SK-N-SH (cell line): Measurements from ENCODE around the gene GPRC5C.

ENCODE experiments used
- CHD2 ChIP-seq: fragments of 150-350 bp; IDR thresholded peaks from 2 replicates; pipeline ENCODE4 v1.6.1; 2018; ENCODE audit warnings: low read length; ENCODE audit not compliant: partially characterized antibody
- EZH2phosphoT487 ChIP-seq: fragments of 200-600 bp; sonication (generic); IDR thresholded peaks from 2 replicates; pipeline ENCODE4 v1.6.1; 2017; ENCODE audit warnings: low read depth, mixed run types, mild to moderate bottlenecking, antibody characterized with exemption, moderate library complexity, borderline replicate concordance
- JUND ChIP-seq: IDR thresholded peaks from 2 replicates; pipeline ENCODE4 v1.4.0; 2012
- MXI1 ChIP-seq: IDR thresholded peaks from 2 replicates; pipeline ENCODE4 v1.6.1; 2012; ENCODE audit warnings: mild to moderate bottlenecking, low read depth, low read length, improper control_type of control experiment
- POLR2AphosphoS5 ChIP-seq: IDR thresholded peaks from 2 replicates; pipeline ENCODE4 v1.6.1; 2012; ENCODE audit warnings: low read depth, low read length
- RCOR1 ChIP-seq: fragments of 150-350 bp; IDR thresholded peaks from 2 replicates; pipeline ENCODE4 v1.6.1; 2017; ENCODE audit warnings: antibody characterized with exemption, low read length
- TAF1 ChIP-seq: IDR thresholded peaks from 2 replicates; pipeline ENCODE4 v1.6.1; 2012; ENCODE audit warnings: low read depth, mild to moderate bottlenecking, low read length, moderate library complexity, borderline replicate concordance
- TEAD4 ChIP-seq: IDR thresholded peaks from 2 replicates; pipeline ENCODE4 v1.4.0; 2012; ENCODE audit warnings: mild to moderate bottlenecking, borderline replicate concordance; ENCODE audit not compliant: insufficient read depth
- USF1 ChIP-seq: IDR thresholded peaks from 2 replicates; pipeline ENCODE4 v1.4.0; 2012; ENCODE audit warnings: low read depth, borderline replicate concordance
- USF2 ChIP-seq: fragments of 150-350 bp; IDR thresholded peaks from 2 replicates; pipeline ENCODE4 v1.6.1; 2017; ENCODE audit warnings: antibody characterized with exemption, low read length, low read depth, borderline replicate concordance
- YY1 ChIP-seq: IDR thresholded peaks from 2 replicates; pipeline ENCODE4 v1.4.0; 2012; ENCODE audit warnings: low read depth, mild to moderate bottlenecking
- TF ChIP-seq, protein P1 (sequence below): IDR thresholded peaks from 2 replicates; pipeline ENCODE4; 2012
- TF ChIP-seq, protein P2 (sequence below): fragments of 200-600 bp; sonication (generic); IDR thresholded peaks from 2 replicates; pipeline ENCODE4 v1.6.1; 2017; ENCODE audit warnings: antibody characterized with exemption, mild to moderate bottlenecking, moderate library complexity

DNA sequence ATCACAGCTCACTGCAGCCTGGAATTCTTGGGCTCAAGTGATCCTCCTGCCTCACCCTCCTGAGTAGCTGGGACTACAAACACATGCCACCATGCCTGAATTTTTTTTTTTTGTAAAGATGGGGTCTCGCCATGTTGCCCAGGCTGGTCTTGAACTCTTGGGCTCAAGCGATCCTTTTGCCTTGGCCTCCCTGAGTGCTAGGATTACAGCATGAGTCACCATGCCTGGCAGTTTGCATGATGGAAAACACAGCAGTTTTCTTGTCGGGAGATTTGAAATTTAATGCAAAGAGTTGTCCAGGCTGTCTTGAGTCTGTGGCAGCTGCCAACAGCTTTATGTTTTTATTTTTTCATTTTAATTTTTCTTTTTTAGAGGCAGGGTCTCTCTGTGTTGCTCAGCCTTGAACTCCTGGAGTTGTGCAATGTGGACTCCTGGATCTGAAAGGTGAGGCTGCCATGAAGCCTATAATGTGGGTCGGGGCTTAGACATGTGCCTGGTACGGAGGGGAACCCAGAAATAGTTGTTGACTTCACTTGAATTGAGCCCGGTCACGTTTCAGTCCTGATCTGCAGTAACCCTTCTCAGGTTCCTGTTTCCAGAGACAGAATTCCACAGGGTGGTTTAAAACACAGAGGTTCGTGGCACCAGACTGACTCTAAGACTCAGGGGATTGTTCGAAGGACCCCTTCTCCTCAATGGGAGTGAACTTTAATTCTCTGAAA lies 53.3 kb downstream of the GPRC5C start:
- TF ChIP-seq, protein P1, sequence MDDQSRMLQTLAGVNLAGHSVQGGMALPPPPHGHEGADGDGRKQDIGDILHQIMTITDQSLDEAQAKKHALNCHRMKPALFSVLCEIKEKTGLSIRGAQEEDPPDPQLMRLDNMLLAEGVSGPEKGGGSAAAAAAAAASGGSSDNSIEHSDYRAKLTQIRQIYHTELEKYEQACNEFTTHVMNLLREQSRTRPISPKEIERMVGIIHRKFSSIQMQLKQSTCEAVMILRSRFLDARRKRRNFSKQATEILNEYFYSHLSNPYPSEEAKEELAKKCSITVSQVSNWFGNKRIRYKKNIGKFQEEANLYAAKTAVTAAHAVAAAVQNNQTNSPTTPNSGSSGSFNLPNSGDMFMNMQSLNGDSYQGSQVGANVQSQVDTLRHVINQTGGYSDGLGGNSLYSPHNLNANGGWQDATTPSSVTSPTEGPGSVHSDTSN: no peak
- TF ChIP-seq, protein P2, sequence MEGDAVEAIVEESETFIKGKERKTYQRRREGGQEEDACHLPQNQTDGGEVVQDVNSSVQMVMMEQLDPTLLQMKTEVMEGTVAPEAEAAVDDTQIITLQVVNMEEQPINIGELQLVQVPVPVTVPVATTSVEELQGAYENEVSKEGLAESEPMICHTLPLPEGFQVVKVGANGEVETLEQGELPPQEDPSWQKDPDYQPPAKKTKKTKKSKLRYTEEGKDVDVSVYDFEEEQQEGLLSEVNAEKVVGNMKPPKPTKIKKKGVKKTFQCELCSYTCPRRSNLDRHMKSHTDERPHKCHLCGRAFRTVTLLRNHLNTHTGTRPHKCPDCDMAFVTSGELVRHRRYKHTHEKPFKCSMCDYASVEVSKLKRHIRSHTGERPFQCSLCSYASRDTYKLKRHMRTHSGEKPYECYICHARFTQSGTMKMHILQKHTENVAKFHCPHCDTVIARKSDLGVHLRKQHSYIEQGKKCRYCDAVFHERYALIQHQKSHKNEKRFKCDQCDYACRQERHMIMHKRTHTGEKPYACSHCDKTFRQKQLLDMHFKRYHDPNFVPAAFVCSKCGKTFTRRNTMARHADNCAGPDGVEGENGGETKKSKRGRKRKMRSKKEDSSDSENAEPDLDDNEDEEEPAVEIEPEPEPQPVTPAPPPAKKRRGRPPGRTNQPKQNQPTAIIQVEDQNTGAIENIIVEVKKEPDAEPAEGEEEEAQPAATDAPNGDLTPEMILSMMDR: no peak
- TF ChIP-seq USF2 (no peak), JUND (no peak), POLR2AphosphoS5 (no peak), RCOR1 (no peak), TAF1 (no peak), EZH2phosphoT487 (no peak), CHD2 (no peak), USF1 (no peak), MXI1 (no peak), YY1 (no peak), TEAD4 (no peak)
